ENCODE measurements around the gene ZNF516.

The ZNF516 gene

DNA sequence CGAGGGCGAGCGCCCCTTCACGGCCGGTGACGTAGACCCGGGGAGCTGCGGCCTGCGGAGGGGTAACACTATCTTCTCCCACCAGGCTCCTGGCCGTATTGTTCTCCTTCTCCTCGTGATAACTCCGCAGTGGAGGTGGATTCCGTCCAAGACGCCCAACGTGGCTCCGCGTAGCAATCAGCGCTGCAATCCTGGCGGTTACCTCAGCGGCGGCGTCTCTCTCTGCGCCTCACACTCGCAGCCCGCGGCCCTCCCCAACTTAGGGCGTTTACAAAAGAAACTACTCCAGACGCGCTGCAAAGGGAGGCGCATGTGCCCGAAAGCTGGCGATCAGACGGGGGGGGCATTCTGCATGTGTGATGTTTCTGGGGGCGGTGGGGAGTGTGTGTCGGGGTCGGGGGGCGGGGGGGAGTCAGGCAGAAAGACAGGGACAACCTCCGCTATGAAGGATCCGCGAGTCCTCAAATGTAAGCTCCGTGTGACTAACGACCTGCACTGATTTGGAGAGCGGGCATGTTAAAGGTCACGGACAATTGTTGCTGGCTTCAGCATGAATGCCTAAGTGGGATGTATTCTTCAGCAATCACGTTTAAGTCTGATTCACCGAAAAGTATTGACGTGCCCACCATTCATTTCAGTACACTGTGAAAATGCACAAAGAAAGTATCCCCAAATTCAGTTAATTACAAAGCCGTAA lies 1.3 kb upstream of the ZNF516 start:
- no peak overlapping the region for H3K18ac ChIP-seq (ENCODE audit: low read length)
- peak overlapping the region; percentile 63 for H3K4me2 ChIP-seq (ENCODE audit: low read length)
- peaks cover 10% of the 10 kb centered on the region for H3K27me3 ChIP-seq (ENCODE audit: insufficient read depth, low read length, poor library complexity)
- peak overlapping the region; percentile 87 for H3K56ac ChIP-seq (ENCODE audit: low read length)
- H4K8ac ChIP-seq (ENCODE audit: low read depth, low read length), result no peak overlapping the region
- no peaks in the 10 kb centered on the region for H3K36me3 ChIP-seq (ENCODE audit: control insufficient read depth, insufficient read depth, low read length)
- H2AK5ac ChIP-seq (ENCODE audit: low read length), result no peak overlapping the region
- H3K4me1 ChIP-seq (ENCODE audit: control insufficient read depth, low read depth, low read length), result no peaks in the 10 kb centered on the region
- H4K5ac ChIP-seq (ENCODE audit: low read length), result no peak overlapping the region
- WGBS (ENCODE audit: extremely low coverage, insufficient coverage, low lambda C conversion rate), result no CpG with 5 or more reads among the region's 48 CpGs
- H2BK15ac ChIP-seq (replicated peaks; ENCODE audit: low read depth), result no peak overlapping the region
- H3K23ac ChIP-seq (ENCODE audit: low read length), result no peak overlapping the region
- no peak overlapping the region for H2BK120ac ChIP-seq (ENCODE audit: low read depth, low read length)
- H3K4me3 ChIP-seq (ENCODE audit: low read length), result peak overlapping the region; percentile 37
- DNase-seq, result peak; percentile 79
- H3K79me2 ChIP-seq (ENCODE audit: control insufficient read depth, insufficient read depth, low read length), result no peaks in the 10 kb centered on the region
- peak overlapping the region; percentile 53 for H3K9ac ChIP-seq (ENCODE audit: low read length)
- no peaks in the 10 kb centered on the region for H3K79me1 ChIP-seq (ENCODE audit: low read length)
- no peak overlapping the region for H2BK5ac ChIP-seq (ENCODE audit: low read length)
- no peak overlapping the region for H3K27ac ChIP-seq (ENCODE audit: low read depth, low read length)
- H3K4ac ChIP-seq (ENCODE audit: low read depth, low read length), result no peak overlapping the region

- no peak overlapping the region for H2BK5ac ChIP-seq (ENCODE audit: low read length)
- H3K27me3 ChIP-seq (ENCODE audit: insufficient read depth, low read length, poor library complexity), result peaks cover 10% of the 10 kb centered on the region
- peak overlapping the region; percentile 62 for H3K9ac ChIP-seq (ENCODE audit: low read length)
- H3K4me1 ChIP-seq (ENCODE audit: control insufficient read depth, low read depth, low read length), result no peaks in the 10 kb centered on the region
- no peak overlapping the region for H2BK15ac ChIP-seq (replicated peaks; ENCODE audit: low read depth)
- peak overlapping the region; percentile 28 for H3K4me3 ChIP-seq (ENCODE audit: low read length)
- H3K18ac ChIP-seq (ENCODE audit: low read length), result peak overlapping the region; percentile 96
- H2BK120ac ChIP-seq (ENCODE audit: low read depth, low read length), result no peak overlapping the region
- H4K5ac ChIP-seq (ENCODE audit: low read length), result no peak overlapping the region
- peak overlapping the region; percentile 87 for H3K56ac ChIP-seq (ENCODE audit: low read length)
- no peak overlapping the region for H3K4ac ChIP-seq (ENCODE audit: low read depth, low read length)
- H4K8ac ChIP-seq (ENCODE audit: low read depth, low read length), result no peak overlapping the region
- H3K23ac ChIP-seq (ENCODE audit: low read length), result no peak overlapping the region
- H3K36me3 ChIP-seq (ENCODE audit: control insufficient read depth, insufficient read depth, low read length), result no peaks in the 10 kb centered on the region
- no peak overlapping the region for H3K27ac ChIP-seq (ENCODE audit: low read depth, low read length)
- peak; percentile 71 for DNase-seq
- H3K79me2 ChIP-seq (ENCODE audit: control insufficient read depth, insufficient read depth, low read length), result no peaks in the 10 kb centered on the region
- H3K79me1 ChIP-seq (ENCODE audit: low read length), result no peaks in the 10 kb centered on the region
- no peak overlapping the region for H2AK5ac ChIP-seq (ENCODE audit: low read length)
- H3K4me2 ChIP-seq (ENCODE audit: low read length), result peak overlapping the region; percentile 81
- WGBS (ENCODE audit: extremely low coverage, insufficient coverage, low lambda C conversion rate), result no CpG with 5 or more reads among the region's 43 CpGs
Measured at GRCh38 chr18:76495435-76496193, 572 bp upstream of the ZNF516 start.

DNA sequence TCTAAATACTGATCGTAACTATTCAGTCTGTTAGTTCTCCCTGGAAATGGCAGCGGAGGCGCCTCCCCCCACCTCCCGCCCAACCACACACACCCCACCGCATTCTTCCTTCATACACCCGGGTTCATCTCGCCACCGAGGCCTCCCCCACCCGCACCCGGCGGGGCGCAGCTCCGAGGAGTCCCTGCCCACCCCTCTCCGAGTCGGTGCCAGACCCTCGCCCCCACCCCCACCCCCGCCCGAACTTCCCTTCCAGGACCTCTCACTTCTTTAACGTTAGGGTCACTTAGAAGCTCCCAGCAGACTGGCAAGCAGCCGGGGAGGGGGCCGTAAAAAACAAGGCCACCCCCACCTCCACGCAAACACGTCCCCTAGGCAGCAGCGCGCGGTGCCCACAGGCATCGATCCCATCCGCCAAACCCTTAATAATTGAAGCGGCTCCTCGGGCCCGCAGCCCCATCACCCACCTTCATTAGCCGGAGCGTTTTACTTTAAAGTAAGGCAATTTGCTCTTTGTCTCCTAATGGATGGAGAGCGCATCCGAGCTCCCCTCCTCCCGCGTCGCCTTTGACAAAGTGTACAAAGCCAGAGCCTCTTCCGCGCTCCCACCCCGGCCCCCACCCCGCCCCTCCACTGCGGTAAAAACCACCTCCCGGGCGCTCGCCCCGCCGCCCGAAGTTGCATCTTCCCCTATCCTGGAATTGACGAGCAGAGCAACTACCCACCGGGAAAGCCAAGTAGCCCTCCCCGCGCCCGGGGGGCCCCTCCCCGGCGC lies 624 bp downstream of the ZNF516 start:
- H3K4me1 ChIP-seq (ENCODE audit: control insufficient read depth, low read depth, low read length), result no peaks in the 10 kb centered on the region
- no CpG with 5 or more reads among the region's 56 CpGs for WGBS (ENCODE audit: extremely low coverage, insufficient coverage, low lambda C conversion rate)
- H4K5ac ChIP-seq (ENCODE audit: low read length), result no peak overlapping the region
- H3K23ac ChIP-seq (ENCODE audit: low read length), result no peak overlapping the region
- peak overlapping the region; percentile 95 for H4K8ac ChIP-seq (ENCODE audit: low read depth, low read length)
- peak overlapping the region; percentile 42 for H3K9ac ChIP-seq (ENCODE audit: low read length)
- H2AK5ac ChIP-seq (ENCODE audit: low read length), result no peak overlapping the region
- peak overlapping the region; percentile 96 for H3K18ac ChIP-seq (ENCODE audit: low read length)
- H3K4me3 ChIP-seq (ENCODE audit: low read length), result peak overlapping the region; percentile 7
- H3K4me2 ChIP-seq (ENCODE audit: low read length), result peak overlapping the region; percentile 69
- peak; percentile 49 for DNase-seq
- no peaks in the 10 kb centered on the region for H3K79me2 ChIP-seq (ENCODE audit: control insufficient read depth, insufficient read depth, low read length)
- H3K27me3 ChIP-seq (ENCODE audit: insufficient read depth, low read length, poor library complexity), result peaks cover 13% of the 10 kb centered on the region
- H3K36me3 ChIP-seq (ENCODE audit: control insufficient read depth, insufficient read depth, low read length), result no peaks in the 10 kb centered on the region
- peak overlapping the region; percentile 57 for H3K56ac ChIP-seq (ENCODE audit: low read length)
- no peak overlapping the region for H2BK120ac ChIP-seq (ENCODE audit: low read depth, low read length)
- peak overlapping the region; percentile 76 for H2BK15ac ChIP-seq (replicated peaks; ENCODE audit: low read depth)
- H3K79me1 ChIP-seq (ENCODE audit: low read length), result no peaks in the 10 kb centered on the region
- peak overlapping the region; percentile 40 for H3K4ac ChIP-seq (ENCODE audit: low read depth, low read length)
- peak overlapping the region; percentile 22 for H3K27ac ChIP-seq (ENCODE audit: low read depth, low read length)
- H2BK5ac ChIP-seq (ENCODE audit: low read length), result no peak overlapping the region

DNA sequence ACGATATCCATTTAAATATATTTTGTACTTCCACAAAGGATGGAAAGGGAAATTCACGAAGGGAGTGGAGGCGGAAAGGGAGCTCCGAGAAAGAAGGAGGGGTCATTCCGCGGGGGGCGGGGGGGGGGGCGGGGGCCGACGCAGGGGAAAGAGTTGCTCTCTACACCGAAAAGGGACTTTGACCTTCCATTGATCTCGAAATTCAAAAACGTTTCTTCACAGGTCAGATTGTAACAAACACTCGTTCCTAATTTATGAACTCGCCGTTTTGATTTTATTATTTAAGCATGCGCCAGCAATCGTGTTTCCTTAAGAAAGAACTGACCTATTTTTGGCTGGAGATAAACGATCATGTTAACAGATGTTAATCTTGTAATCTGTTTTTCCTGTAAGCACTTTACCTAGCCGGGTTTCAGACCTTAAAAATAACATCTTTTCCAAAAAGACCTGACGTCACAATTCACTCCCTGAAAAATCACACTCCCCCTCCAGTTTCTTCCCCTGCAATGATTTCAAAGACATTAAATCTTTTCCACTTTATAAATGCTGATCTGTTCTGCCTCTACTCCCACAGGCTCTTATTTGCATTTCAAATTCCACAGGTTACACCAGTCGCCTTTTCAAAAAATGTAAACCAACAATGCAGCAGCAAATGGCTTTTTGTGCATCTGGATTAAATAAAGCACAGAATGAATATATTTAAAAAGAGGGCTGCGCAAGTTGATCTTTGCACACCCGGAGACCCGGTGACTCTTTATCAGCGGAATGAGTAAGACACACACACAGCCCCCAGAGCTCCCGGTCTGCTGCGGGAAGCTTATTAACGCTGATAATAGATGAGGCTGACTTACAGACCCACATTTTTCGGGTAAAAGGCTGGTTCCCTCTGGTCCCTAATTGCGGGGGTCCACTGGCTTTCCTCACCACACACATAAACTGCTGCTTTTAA lies 1.6 kb downstream of the ZNF516 start:
- Histone ChIP-seq H3K4me3 (ENCODE audit: low read length) (peak overlapping the region; percentile 61), H3K9ac (ENCODE audit: low read length) (peak overlapping the region; percentile 68), H2BK120ac (ENCODE audit: low read depth, low read length) (no peak overlapping the region), H3K4ac (ENCODE audit: low read depth, low read length) (no peak overlapping the region), H3K79me1 (ENCODE audit: low read length) (no peaks in the 10 kb centered on the region), H3K79me2 (ENCODE audit: control insufficient read depth, insufficient read depth, low read length) (no peaks in the 10 kb centered on the region), H4K5ac (ENCODE audit: low read length) (no peak overlapping the region), H2AK5ac (ENCODE audit: low read length) (no peak overlapping the region), H3K18ac (ENCODE audit: low read length) (peak overlapping the region; percentile 76), H3K4me2 (ENCODE audit: low read length) (peak overlapping the region; percentile 69), H4K8ac (ENCODE audit: low read depth, low read length) (no peak overlapping the region), H3K56ac (ENCODE audit: low read length) (peak overlapping the region; percentile 82), H3K27ac (ENCODE audit: low read depth, low read length) (peak overlapping the region; percentile 38), H3K4me1 (ENCODE audit: control insufficient read depth, low read depth, low read length) (no peaks in the 10 kb centered on the region), H3K23ac (ENCODE audit: low read length) (no peak overlapping the region), H2BK15ac (replicated peaks; ENCODE audit: low read depth) (no peak overlapping the region), H3K36me3 (ENCODE audit: control insufficient read depth, insufficient read depth, low read length) (no peaks in the 10 kb centered on the region), H3K27me3 (ENCODE audit: insufficient read depth, low read length, poor library complexity) (peaks cover 16% of the 10 kb centered on the region), H2BK5ac (ENCODE audit: low read length) (no peak overlapping the region)
- peak; percentile 67 for DNase-seq
- WGBS (ENCODE audit: extremely low coverage, insufficient coverage, low lambda C conversion rate), result no CpG with 5 or more reads among the region's 31 CpGs

DNA sequence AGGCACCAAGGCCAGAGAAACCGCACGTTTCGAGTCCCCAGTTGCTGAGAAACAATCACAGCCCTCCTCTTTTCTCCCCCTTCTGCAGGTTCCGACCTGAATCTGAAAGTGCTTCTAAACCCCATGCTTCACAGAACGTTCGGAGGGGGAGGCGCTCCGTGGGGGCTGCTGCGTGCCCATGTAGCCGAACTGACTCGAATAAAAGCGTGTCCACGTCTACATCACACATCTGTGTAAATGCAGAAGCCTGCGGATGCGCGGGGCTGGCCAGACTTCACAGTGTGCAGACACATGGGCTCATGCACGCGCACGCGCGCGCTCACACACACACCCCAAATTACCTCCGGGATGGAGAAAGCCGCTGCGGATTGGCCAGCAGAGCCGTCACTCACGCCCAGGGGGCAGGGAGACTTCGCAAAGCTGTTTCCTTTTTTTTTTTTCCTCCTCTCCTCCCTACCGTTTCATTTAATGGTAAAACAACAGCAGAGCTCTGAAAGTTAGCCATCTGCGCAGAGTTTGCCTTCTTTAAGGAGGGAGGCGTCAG lies 2.3 kb downstream of the ZNF516 start:
- Histone ChIP-seq H3K79me1 (ENCODE audit: low read length) (no peaks in the 10 kb centered on the region), H2BK15ac (replicated peaks; ENCODE audit: low read depth) (no peak overlapping the region), H2AK5ac (ENCODE audit: low read length) (no peak overlapping the region), H4K5ac (ENCODE audit: low read length) (no peak overlapping the region), H3K4me2 (ENCODE audit: low read length) (peak overlapping the region; percentile 94), H3K4me3 (ENCODE audit: low read length) (peak overlapping the region; percentile 61), H3K4me1 (ENCODE audit: control insufficient read depth, low read depth, low read length) (no peaks in the 10 kb centered on the region), H3K27ac (ENCODE audit: low read depth, low read length) (peak overlapping the region; percentile 38), H3K27me3 (ENCODE audit: insufficient read depth, low read length, poor library complexity) (peaks cover 14% of the 10 kb centered on the region), H3K4ac (ENCODE audit: low read depth, low read length) (no peak overlapping the region), H3K18ac (ENCODE audit: low read length) (no peak overlapping the region), H3K56ac (ENCODE audit: low read length) (peak overlapping the region; percentile 82), H4K8ac (ENCODE audit: low read depth, low read length) (no peak overlapping the region), H2BK5ac (ENCODE audit: low read length) (no peak overlapping the region), H2BK120ac (ENCODE audit: low read depth, low read length) (no peak overlapping the region), H3K79me2 (ENCODE audit: control insufficient read depth, insufficient read depth, low read length) (no peaks in the 10 kb centered on the region), H3K36me3 (ENCODE audit: control insufficient read depth, insufficient read depth, low read length) (no peaks in the 10 kb centered on the region), H3K9ac (ENCODE audit: low read length) (peak overlapping the region; percentile 68), H3K23ac (ENCODE audit: low read length) (no peak overlapping the region)
- peak; percentile 99 for DNase-seq
- no CpG with 5 or more reads among the region's 31 CpGs for WGBS (ENCODE audit: extremely low coverage, insufficient coverage, low lambda C conversion rate)

Measured in mesendoderm (in vitro differentiated cells).